Activated CD4-positive, CD25-positive, alpha-beta regulatory T cell treated with anti-CD3 and anti-CD28 coated beads, Interleukin-2, amount 50 U/mL, for 72 hours (primary cell): ENCODE results near the gene KIAA0513.

Experiments
- DNase-seq: peaks from one replicate; pipeline ENCODE4 v3.0.0; 2021

Gene KIAA0513

GRCh38 chr16:85027349-85027957, at the start of gene KIAA0513:
TSS of gene KIAA0513 (plus strand) at chr16:85027795. CDS start at chr16:85067072, 39,277 bp downstream.
- peak; percentile 99 for DNase-seq

- no peak for DNase-seq
Observed at GRCh38 chr16:84979516-84979915, 48.1 kb upstream of the KIAA0513 start.

- no peak for DNase-seq
Observed at GRCh38 chr16:84982434-84982833, 45.2 kb upstream of the KIAA0513 start.

GRCh38 chr16:84985079-84986065, 42.2 kb upstream of the KIAA0513 start:
- no peak for DNase-seq

GRCh38 chr16:84986102-84986501, 41.5 kb upstream of the KIAA0513 start:
- DNase-seq, result no peak

- no peak for DNase-seq
Observed at GRCh38 chr16:84986879-84987278, 40.7 kb upstream of the KIAA0513 start.

- no peak for DNase-seq
Observed at GRCh38 chr16:84988328-84989080, 39.1 kb upstream of the KIAA0513 start.

- DNase-seq, result no peak
Observed at GRCh38 chr16:84989749-84990620, 37.6 kb upstream of the KIAA0513 start.

GRCh38 chr16:84990782-84991181, 36.8 kb upstream of the KIAA0513 start:
- no peak for DNase-seq

- no peak for DNase-seq
Observed at GRCh38 chr16:84992717-84993075, 34.9 kb upstream of the KIAA0513 start.

- DNase-seq, result no peak
Observed at GRCh38 chr16:84993926-84994325, 33.7 kb upstream of the KIAA0513 start.

GRCh38 chr16:84995663-84996062, 31.9 kb upstream of the KIAA0513 start:
- DNase-seq, result no peak

- DNase-seq, result no peak
Observed at GRCh38 chr16:84996365-84996764, 31.2 kb upstream of the KIAA0513 start.

GRCh38 chr16:84999200-84999599, 28.4 kb upstream of the KIAA0513 start:
- DNase-seq, result no peak

- DNase-seq, result no peak
Observed at GRCh38 chr16:84999857-85000480, 27.6 kb upstream of the KIAA0513 start.

GRCh38 chr16:85002099-85002541, 25.5 kb upstream of the KIAA0513 start:
- DNase-seq, result no peak

- no peak for DNase-seq
Observed at GRCh38 chr16:85002608-85003007, 25.0 kb upstream of the KIAA0513 start.

- DNase-seq, result no peak
Observed at GRCh38 chr16:85003076-85003475, 24.5 kb upstream of the KIAA0513 start.

- no peak for DNase-seq
Observed at GRCh38 chr16:85003725-85004586, 23.6 kb upstream of the KIAA0513 start.

GRCh38 chr16:85004587-85005205, 22.9 kb upstream of the KIAA0513 start:
- DNase-seq, result no peak
